ENCODE measurements around the gene HOXA7. TPM values are rescaled to one million over a fixed set of nuclear protein-coding genes. Genes with fewer than 3 reads are reported as not detected.

The HOXA7 gene
- total and polyA plus RNA-seq, 2 of the 8 experiments (the other 6 are each of a cell fraction or from before 2014, with no cell fraction given): 0.03 TPM; not detected in 1

DNA sequence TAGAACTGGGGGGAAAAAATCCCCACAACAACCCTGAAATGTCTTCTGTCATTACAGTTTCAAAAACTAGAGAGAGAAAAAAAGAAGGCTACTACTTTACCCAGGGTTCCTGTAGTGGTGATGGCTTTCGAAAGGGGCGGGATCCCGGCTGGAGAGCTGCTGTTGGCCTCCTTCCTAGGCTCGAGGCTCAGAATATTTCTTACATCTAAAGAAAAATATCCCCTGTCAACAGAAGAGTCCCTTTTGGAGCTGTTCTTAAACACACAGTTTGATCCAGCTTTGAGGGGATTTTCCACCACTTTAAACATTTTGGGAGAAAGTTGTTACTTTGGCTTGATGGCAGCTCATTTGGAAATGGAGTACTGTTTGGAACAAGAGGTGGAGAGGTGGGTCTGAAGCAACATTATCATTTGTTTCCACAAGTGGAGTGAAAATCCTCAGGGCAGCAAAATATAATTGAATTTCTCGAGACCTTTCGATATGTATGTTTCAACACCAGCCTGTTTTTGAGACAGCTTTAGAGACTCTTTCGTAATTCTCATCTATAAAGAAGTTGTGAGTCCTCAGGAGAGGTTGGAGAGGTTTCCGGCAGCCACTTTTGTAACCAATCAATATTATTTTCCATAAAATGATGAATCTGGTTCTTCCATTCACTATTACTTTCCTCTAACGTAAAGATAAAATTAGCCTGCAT is 38.4 kb upstream of the HOXA7 start (continued):
- TF ChIP-seq, protein P1, sequence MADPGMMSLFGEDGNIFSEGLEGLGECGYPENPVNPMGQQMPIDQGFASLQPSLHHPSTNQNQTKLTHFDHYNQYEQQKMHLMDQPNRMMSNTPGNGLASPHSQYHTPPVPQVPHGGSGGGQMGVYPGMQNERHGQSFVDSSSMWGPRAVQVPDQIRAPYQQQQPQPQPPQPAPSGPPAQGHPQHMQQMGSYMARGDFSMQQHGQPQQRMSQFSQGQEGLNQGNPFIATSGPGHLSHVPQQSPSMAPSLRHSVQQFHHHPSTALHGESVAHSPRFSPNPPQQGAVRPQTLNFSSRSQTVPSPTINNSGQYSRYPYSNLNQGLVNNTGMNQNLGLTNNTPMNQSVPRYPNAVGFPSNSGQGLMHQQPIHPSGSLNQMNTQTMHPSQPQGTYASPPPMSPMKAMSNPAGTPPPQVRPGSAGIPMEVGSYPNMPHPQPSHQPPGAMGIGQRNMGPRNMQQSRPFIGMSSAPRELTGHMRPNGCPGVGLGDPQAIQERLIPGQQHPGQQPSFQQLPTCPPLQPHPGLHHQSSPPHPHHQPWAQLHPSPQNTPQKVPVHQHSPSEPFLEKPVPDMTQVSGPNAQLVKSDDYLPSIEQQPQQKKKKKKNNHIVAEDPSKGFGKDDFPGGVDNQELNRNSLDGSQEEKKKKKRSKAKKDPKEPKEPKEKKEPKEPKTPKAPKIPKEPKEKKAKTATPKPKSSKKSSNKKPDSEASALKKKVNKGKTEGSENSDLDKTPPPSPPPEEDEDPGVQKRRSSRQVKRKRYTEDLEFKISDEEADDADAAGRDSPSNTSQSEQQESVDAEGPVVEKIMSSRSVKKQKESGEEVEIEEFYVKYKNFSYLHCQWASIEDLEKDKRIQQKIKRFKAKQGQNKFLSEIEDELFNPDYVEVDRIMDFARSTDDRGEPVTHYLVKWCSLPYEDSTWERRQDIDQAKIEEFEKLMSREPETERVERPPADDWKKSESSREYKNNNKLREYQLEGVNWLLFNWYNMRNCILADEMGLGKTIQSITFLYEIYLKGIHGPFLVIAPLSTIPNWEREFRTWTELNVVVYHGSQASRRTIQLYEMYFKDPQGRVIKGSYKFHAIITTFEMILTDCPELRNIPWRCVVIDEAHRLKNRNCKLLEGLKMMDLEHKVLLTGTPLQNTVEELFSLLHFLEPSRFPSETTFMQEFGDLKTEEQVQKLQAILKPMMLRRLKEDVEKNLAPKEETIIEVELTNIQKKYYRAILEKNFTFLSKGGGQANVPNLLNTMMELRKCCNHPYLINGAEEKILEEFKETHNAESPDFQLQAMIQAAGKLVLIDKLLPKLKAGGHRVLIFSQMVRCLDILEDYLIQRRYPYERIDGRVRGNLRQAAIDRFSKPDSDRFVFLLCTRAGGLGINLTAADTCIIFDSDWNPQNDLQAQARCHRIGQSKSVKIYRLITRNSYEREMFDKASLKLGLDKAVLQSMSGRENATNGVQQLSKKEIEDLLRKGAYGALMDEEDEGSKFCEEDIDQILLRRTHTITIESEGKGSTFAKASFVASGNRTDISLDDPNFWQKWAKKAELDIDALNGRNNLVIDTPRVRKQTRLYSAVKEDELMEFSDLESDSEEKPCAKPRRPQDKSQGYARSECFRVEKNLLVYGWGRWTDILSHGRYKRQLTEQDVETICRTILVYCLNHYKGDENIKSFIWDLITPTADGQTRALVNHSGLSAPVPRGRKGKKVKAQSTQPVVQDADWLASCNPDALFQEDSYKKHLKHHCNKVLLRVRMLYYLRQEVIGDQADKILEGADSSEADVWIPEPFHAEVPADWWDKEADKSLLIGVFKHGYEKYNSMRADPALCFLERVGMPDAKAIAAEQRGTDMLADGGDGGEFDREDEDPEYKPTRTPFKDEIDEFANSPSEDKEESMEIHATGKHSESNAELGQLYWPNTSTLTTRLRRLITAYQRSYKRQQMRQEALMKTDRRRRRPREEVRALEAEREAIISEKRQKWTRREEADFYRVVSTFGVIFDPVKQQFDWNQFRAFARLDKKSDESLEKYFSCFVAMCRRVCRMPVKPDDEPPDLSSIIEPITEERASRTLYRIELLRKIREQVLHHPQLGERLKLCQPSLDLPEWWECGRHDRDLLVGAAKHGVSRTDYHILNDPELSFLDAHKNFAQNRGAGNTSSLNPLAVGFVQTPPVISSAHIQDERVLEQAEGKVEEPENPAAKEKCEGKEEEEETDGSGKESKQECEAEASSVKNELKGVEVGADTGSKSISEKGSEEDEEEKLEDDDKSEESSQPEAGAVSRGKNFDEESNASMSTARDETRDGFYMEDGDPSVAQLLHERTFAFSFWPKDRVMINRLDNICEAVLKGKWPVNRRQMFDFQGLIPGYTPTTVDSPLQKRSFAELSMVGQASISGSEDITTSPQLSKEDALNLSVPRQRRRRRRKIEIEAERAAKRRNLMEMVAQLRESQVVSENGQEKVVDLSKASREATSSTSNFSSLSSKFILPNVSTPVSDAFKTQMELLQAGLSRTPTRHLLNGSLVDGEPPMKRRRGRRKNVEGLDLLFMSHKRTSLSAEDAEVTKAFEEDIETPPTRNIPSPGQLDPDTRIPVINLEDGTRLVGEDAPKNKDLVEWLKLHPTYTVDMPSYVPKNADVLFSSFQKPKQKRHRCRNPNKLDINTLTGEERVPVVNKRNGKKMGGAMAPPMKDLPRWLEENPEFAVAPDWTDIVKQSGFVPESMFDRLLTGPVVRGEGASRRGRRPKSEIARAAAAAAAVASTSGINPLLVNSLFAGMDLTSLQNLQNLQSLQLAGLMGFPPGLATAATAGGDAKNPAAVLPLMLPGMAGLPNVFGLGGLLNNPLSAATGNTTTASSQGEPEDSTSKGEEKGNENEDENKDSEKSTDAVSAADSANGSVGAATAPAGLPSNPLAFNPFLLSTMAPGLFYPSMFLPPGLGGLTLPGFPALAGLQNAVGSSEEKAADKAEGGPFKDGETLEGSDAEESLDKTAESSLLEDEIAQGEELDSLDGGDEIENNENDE (IDR thresholded peaks at IDR 0.05; ENCODE audit: insufficient replicate concordance, low read length): no peak
- TF ChIP-seq, protein P2, sequence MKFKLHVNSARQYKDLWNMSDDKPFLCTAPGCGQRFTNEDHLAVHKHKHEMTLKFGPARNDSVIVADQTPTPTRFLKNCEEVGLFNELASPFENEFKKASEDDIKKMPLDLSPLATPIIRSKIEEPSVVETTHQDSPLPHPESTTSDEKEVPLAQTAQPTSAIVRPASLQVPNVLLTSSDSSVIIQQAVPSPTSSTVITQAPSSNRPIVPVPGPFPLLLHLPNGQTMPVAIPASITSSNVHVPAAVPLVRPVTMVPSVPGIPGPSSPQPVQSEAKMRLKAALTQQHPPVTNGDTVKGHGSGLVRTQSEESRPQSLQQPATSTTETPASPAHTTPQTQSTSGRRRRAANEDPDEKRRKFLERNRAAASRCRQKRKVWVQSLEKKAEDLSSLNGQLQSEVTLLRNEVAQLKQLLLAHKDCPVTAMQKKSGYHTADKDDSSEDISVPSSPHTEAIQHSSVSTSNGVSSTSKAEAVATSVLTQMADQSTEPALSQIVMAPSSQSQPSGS (IDR thresholded peaks at IDR 0.05; ENCODE audit: low read length): no peak
- TF ChIP-seq KDM1A (IDR thresholded peaks at IDR 0.05; ENCODE audit: borderline replicate concordance, low read length) (no peak), SAP30 (IDR thresholded peaks at IDR 0.05; ENCODE audit: insufficient read depth, insufficient replicate concordance, low read length) (no peak), SP4 (IDR thresholded peaks at IDR 0.05; ENCODE audit: low read length) (no peak), ZNF274 (IDR thresholded peaks at IDR 0.05; ENCODE audit: borderline replicate concordance, extremely low read depth, low read length) (no peak), CEBPB (IDR thresholded peaks at IDR 0.05; ENCODE audit: low read depth, low read length) (no peak), BCL11A (IDR thresholded peaks at IDR 0.05; ENCODE audit: low read depth in 2 of 2, low read length in 2 of 2) (no peak), EZH2 (IDR thresholded peaks at IDR 0.05; ENCODE audit: low read depth, low read length, severe bottlenecking) (no peak)

All from H1 (cell line).